HG03342 (cell line): ENCODE results near the gene PIP5KL1.
A peak's percentile ranks its signal among the peaks of the same experiment; 100 is the strongest.

ENCODE experiments used
- ATAC-seq: cut with Tn5 transposase; IDR thresholded peaks from one replicate; pipeline ENCODE4 v1.9.1; 2021; ENCODE audit warnings: mild to moderate bottlenecking, moderate library complexity; ENCODE audit not compliant: unreplicated experiment

Gene PIP5KL1

DNA sequence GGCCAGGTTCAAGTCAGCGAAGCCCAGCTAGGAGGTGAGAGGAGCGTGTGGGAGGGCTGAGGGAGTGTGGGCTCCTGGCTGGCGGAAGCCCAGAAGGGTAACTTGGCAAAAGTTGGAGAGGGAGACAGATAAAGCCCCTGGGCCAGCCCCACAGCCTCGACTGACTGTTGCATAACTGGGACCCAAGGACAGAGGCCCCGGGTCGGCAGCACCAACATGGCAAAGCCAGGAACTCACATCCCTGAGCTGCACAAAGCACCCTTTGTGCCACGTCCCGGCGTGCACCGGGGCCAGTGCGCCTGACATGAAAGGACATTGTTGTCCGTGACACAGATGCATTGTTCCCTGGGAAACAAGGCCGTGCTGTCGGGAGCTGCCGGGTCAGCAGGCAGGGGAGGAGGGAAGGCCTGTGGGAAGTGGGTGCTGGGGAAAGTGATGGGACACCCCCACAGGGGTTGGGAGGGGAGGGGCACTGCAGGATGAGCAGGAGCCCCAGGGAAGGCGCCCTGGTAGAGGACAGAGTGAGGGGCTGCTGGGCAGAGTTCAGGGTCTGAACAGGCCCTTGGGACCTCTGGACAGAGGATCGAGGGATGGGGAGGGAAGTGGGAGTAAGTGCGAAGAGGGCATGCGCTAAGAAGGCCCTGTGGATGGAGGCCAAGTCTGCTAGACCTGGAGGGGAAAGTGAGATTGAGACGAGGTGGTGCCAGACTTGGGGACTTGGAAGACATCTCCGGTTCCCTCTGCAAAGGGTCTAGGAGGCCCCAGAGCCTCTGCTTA, 20.1 kb upstream of the PIP5KL1 start:
- no peak for ATAC-seq

GRCh38 chr9:127949827-127950512, 19.4 kb upstream of the PIP5KL1 start:
- no peak for ATAC-seq

GRCh38 chr9:127947841-127948710, 17.5 kb upstream of the PIP5KL1 start:
- ATAC-seq = no peak

- no peak for ATAC-seq
These were observed 16.2 kb upstream of the PIP5KL1 start for GRCh38 chr9:127946728-127947127.

DNA sequence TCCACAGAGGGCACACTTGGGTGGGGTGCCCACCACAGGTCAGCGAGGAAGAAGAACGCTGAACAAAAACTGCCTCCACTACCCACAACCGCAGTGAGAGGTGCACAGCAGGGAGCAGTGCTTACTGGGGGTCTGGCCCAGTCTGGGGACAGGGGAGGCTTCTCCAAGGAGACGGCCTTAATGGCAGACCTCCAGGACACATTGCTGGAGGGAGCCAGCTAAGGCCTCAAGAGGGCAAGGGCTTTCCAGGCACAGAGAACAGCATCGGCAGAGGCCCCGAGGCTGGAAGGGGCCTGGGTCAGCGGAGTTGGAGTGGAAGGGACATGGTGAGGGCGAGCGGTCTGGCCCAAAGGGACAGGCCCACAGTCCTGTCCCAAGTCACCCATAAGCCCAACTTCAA, 15.4 kb upstream of the PIP5KL1 start:
- ATAC-seq = no peak

GRCh38 chr9:127945338-127945737, 14.8 kb upstream of the PIP5KL1 start:
- ATAC-seq = no peak

DNA sequence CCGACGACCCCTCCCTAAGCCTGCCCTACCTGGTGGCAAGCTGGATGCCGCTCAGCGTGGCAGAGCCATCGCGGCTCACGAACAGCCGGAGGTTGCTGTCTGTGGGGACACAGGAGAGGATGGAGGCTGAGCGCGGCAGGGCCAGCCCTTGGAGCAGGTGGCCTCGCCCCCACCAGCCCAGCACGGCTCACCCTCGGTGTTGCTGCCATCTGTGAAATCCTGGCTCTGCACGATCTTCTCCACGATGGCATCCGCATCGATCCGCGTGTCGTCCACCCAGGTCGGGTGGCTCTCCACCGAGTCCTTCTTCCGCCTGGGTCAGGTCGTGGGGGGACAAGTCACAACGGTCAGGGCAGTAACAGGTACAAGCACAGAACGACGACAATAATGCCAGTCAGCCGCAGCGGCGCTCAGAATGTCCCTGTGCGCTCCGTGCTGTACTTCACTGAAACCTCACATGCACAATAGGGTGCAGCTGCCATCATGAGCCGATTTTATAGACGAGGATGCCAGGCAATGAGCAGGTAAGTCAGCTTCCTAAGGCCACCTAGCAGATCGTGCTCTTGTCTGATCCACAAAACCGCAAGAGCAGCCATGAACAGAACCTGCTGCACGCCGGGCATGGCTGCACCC, 14.1 kb upstream of the PIP5KL1 start:
- no peak for ATAC-seq

DNA sequence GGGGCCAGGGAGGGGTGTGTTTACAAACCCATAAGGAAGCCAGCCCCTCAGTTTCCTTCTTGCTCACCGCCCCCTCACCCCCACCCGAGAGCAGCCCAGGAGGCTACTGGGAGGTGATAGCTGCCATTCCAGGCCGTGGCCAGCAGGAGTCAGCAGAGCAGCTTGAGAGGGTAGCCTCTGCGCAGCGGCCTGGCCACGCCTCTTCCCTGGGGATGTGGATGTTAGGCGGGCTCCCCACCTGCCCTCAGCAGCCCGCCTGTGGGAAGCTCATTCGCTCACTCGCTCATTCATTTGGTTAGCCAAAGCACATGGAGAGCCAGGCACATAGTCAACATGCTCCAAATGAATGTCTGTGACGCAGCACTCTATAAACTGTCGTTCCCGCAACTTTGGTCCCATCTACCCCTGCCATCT, 13.2 kb upstream of the PIP5KL1 start:
- ATAC-seq = peak; percentile 68

GRCh38 chr9:127943011-127943662, 12.6 kb upstream of the PIP5KL1 start:
- peak; percentile 22 for ATAC-seq

DNA sequence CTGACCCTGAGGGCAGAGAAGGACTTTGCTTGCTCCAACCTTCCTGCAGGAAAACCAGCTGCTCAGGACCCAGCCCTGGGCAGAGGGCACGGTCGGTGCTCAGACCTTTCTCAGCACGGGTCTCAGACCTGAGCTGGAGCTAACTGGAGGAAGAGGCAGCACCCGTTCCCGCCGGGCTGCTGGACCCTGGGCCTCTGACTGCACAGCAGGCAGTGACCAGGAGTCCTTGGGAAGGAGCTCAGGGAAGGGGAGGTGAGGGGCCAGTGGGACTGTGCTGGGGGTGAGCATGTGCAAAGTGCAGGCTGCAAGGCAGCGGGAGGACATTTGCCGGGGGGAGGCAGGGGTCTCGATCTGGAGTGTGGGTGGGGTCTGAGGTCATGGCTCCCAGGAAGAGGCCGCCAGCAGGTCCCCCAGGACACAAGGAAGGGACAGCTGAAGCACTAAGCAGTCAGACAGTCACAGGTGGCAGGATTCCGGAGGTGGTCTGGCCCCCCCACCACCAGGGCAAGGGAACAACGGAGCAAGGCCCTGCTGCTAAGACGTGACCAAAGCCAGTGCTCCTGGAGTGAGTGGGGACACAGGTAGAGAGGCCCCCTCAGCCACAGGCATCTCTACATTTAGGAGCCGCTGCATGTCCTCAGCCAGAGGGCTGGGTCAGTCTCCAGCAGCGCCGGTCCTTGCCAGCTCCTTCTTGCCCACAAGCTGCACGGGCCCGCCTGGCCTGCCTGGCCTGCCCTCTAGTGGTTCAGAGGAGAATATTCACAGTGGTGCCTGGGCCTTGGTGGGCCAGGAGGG, 11.8 kb upstream of the PIP5KL1 start:
- ATAC-seq = no peak

- ATAC-seq = no peak
These were observed 11.3 kb upstream of the PIP5KL1 start for GRCh38 chr9:127941961-127942215.

DNA sequence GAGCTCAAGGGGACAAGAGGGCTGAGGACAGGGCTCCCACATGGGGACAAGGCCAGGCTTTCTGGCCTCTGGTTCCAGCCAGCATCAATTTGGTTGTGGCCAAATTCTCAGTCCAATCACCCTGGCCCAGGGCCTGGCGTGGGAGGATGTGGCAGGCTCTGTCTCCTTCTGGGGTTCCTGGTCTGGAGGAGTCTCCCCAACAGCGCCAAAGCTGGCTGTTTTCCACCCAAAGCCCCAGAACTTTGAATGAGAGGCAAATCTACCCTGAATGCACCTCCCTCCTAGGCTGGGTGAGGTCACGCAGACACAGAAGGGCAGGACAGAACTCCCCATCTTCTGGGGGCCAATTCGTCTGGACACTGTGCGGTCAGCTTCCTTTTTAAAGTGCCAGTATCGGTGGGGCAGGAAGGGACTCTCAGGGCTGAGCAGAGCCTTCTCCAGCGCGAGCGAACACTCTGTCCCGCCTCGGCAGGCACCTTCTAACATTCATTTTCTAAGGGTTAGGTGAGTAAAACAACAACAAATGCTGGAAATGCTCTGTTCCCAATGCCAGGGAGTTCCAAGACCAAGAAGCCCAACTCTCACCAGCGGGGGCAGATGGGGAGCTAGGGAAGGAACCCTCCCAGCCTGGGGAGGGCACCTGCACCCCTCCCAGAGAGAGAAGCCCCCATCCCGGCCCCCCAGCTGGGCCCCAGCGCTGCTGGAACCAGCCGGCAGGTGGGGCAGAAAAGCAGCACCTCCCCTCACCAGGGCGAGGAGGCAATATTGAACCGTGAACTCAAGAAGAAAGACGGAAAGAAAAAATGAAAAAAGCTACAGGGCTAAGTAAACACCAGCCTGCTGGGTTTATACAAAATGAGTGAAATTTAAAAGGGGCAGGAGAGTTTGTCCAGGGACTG, 10.7 kb upstream of the PIP5KL1 start:
- no peak for ATAC-seq

DNA sequence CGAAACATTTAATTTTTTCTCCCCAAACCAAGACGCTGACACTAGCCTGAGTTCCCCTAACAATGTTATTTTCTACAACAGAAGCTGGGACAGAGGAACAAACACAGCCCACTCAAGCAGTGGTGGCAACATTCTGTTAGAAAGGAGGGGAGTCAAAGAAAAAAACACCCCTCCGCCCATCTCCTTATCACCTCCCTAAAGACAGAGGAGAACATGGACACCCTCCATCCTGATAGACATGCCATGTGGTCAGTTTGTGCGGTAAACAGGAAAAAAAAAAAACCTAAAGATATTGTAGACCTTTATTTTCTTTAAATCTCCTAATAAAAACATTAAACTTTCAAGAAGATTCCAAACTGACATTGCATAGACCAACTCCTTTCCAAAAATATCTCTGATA, 10.0 kb upstream of the PIP5KL1 start:
- no peak for ATAC-seq

GRCh38 chr9:127938298-127938690, 7.7 kb upstream of the PIP5KL1 start:
- ATAC-seq = no peak

DNA sequence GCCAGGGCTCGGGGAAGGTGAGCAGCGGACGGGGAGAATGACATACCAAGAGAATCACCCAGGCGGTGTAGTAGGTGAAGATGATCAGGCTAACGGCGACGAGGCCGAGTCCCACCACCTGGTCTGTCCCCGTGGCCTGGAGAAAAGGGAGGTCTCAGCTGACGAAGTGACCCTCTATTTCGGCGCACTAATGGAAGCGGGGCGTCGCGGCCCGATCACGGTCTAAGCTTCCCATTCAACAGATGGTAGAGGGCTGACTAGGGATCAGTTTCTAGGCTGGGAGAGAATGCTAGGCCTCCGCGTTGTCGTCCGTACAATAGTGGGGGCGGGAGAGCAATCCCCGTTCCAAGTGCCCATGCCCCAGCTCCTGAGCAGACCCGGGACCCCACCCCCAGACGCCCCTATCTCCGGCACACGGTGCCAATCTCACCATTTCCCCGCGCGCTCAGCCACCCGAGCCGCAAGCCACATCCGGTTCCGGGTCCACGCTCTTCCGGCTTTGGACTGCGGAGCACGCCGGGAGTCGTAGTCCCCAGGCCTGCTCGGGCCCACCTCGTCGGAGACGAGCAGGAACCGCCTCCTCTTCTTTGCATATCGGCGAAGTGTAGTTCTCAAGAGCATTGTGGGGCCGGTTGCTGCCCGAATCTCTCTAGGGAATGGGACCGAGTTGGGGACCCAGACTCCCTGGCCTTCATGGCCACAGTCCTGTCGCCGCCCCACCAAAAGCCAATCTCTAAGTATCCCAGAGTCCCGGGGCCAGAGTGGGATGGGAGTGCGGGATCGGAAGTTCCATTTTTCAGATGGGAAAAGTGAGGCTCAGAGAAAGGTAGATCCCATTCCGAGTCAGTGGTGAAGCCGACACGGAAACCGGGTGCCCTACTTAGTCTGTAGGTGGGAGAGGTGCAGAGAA, 7.1 kb upstream of the PIP5KL1 start, which contains the start of gene DPM2:
Gene DPM2 (minus strand): TSS at position 467 of the 910 bp plus-strand sequence. CDS start 34 bp downstream, at position 433.
- peak; percentile 86 for ATAC-seq

- ATAC-seq = peak; percentile 2
These were observed 6.4 kb upstream of the PIP5KL1 start for GRCh38 chr9:127937056-127937387.

- ATAC-seq = no peak
These were observed 5.8 kb upstream of the PIP5KL1 start for GRCh38 chr9:127936347-127936852.

DNA sequence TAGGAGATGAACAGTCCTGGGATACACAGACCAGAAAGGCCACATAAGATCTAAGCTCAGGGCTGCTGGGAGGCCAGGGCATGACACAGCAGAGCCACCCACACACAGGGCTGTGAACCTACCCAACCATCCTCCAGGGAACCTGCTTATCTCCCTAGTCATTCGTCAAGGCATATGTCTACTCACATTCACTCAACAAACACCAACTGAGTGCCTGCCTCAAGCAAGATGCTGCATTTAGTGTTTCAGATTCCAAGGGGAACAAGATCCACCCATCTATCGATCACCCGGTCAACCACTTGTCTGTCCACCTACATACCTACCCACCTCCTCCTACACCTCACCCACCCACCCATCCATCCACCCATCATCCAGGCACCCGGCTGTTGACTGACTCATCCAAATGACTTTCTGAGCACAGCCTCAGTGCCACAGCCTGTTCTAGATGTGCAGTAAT, 5.2 kb upstream of the PIP5KL1 start:
- no peak for ATAC-seq
